ENCODE results near the gene SORBS1.
"Not testable (repeated sequence)": the region's sequence is repeated elsewhere in the genome, so short reads cannot be mapped to it uniquely, and the experiment has no call there.

Gene SORBS1

DNA sequence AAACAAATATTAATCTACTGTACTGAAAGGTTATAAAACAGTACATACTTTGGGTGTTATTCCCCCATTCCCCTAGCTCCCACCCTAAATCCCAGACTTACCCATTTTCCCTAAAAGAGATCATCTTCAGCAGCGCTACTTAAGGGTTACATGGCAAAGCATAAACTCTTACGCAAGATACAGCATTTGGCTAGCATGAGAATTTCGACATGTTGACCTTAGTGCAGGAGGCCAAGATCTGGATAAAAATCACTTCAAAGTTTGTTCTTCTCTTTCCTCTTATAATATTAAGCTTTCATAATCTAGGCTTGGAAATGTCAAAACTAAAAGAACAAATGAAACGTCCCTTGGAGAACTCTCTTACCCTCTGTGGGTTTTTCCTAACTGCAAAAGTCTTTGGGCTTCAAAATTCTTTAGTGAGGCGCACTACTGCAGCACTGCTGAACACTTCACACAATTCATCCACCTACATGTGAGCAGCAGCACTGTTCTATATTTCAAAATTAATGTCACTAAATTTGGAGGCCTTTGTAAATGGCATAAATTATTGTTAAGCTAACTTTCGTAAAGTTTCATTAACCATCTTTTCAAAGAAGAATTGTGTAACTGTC is 210.8 kb downstream of the SORBS1 start:
- Histone ChIP-seq H3K9me3 (no peaks in the 10 kb centered on the region), H3K36me3 (peaks cover 85 to 90% (median 88%) of the 10 kb centered on the region in 3 donors), H3K27ac (peak overlapping the region; percentile 57 to 59), H3K4me3 (no peak overlapping the region), H3K4me1 (peaks cover 0 to 50% (median 26%) of the 10 kb centered on the region in 4 donors), H3K27me3 (no peaks in the 10 kb centered on the region)
- TF ChIP-seq CTCF (IDR thresholded peaks at IDR 0.05), result peak in 1 of 2 experiments; percentile 10
- DNase-seq, result no peak
- intact Hi-C loops (cut with DNase I; ENCODE audit: low total_unique reads), result loop anchor here (5.0 to 10.0 kb wide), 2 partner anchors 103 to 504 kb away; no protein-coding TSS in a partner anchor

DNA sequence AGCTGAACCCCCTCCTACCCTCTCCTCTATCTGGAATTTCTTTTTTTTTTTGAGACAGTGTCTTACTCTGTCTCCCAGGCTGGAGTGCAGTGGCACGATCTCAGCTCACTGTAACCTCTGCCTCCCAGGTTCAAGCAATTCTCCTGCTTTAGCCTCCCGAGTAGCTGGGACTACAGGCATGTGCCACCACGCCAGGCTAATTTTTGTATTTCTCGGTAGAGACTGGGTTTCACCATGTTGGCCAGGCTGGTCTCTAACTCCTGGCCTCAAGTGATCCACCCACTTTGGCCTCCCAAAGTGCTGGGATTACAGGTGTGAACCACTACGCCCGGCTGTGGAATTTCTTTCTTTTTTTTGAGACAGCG is 213.8 kb downstream of the SORBS1 start:
- intact Hi-C loops (cut with DNase I; ENCODE audit: low total_unique reads), result not testable (repeated sequence)
- peak overlapping the region in 1 of 2 donors; percentile 33 for H3K27ac ChIP-seq

GRCh38 chr10:95346715-95347401 is 214.3 kb downstream of the SORBS1 start:
- peaks cover 87 to 88% (median 87%) of the 10 kb centered on the region in 3 donors for H3K36me3 ChIP-seq

More for the DNA sequence above, 213.8 kb downstream of the SORBS1 start:
- Histone ChIP-seq H3K36me3 (peaks cover 87 to 88% (median 87%) of the 10 kb centered on the region in 3 donors), H3K4me1 (peaks cover 0 to 31% (median 19%) of the 10 kb centered on the region in 4 donors)
- H3K27me3 ChIP-seq, H3K9me3 ChIP-seq, H3K4me3 ChIP-seq, DNase-seq: not testable (repeated sequence)

DNA sequence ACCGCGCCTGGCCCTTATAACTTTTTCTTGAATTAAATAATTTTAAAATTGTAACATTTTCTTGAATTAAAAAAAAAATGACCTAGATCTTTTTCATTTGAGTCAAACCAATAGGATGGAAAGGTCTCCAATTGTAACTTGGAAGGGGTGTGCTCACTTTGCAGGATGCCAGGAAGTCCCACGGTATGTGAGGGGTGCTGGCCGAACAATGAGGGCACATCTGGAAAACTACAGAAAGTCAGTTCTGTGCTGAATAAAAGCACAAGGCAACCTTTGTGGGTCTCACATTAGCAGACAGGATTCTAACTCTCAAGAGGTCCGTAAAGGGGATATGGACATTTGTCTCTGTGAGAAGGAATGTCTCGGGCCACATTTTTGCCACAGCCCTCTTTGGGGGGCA is 217.6 kb downstream of the SORBS1 start:
- Histone ChIP-seq H3K27ac (no peak overlapping the region), H3K4me1 (peaks cover 0 to 8% (median 2%) of the 10 kb centered on the region in 4 donors), H3K4me3 (no peak overlapping the region), H3K9me3 (no peaks in the 10 kb centered on the region), H3K27me3 (no peaks in the 10 kb centered on the region), H3K36me3 (peaks cover 96% of the 10 kb centered on the region in 3 donors)
- no peak for DNase-seq
- no peak for TF ChIP-seq CTCF (IDR thresholded peaks at IDR 0.05)
- intact Hi-C loops (cut with DNase I; ENCODE audit: low total_unique reads), result no loop called here

More at GRCh38 chr10:95346715-95347401, 214.3 kb downstream of the SORBS1 start:
- intact Hi-C loops (cut with DNase I; ENCODE audit: low total_unique reads), result no loop called here
- no peak for DNase-seq
- Histone ChIP-seq H3K4me3 (no peak overlapping the region), H3K27me3 (no peaks in the 10 kb centered on the region), H3K27ac (peak overlapping the region in 1 of 2 donors; percentile 33), H3K9me3 (no peaks in the 10 kb centered on the region), H3K4me1 (peaks cover 0 to 26% (median 16%) of the 10 kb centered on the region in 4 donors)
- no peak for TF ChIP-seq CTCF (IDR thresholded peaks at IDR 0.05)

DNA sequence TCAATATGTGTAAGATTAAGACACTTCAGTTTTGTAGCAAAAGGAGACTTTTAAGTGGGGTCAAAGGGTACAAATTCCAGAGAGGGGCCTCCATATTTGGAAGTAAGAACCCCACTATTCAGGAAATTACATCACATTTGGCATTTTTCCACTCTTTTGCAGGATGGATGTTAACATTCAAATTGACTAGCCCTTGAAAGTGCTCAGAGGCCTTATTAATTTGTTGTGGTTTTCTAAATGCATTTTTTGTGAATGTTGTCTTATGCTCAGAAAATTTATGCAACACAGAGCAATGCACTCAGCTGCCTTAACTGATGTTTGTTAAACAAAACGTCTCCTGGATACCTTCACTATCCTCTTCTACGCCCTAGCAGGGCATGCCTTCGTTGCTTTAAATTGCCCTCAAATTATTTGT is 219.4 kb downstream of the SORBS1 start:
- Histone ChIP-seq H3K27ac (peak overlapping the region in 1 of 2 donors; percentile 35), H3K4me3 (no peak overlapping the region), H3K9me3 (no peaks in the 10 kb centered on the region), H3K27me3 (no peaks in the 10 kb centered on the region), H3K4me1 (peaks cover 0 to 26% (median 2%) of the 10 kb centered on the region in 4 donors), H3K36me3 (peaks cover 96 to 98% (median 97%) of the 10 kb centered on the region in 3 donors)
- no peak for DNase-seq
- TF ChIP-seq CTCF (IDR thresholded peaks at IDR 0.05), result no peak
- intact Hi-C loops (cut with DNase I; ENCODE audit: low total_unique reads), result no loop called here

DNA sequence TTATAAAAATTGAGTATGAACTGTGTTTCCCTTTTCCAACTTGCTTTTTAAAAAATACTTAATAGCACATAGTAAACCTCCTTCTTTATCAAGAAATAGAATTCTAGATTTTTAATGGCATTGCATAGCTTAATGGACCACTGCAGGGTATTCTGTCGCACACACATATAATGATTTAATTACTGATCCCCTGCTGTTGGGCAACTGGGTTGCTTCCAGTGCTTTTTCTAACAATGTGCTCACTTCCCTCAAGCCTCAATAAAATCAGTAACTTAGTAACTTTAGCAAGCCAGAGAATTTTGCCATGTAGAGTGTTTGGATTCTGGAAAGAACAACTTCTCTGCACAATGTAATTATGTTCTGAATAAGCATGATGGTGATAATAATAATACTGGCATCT is 221.3 kb downstream of the SORBS1 start:
- Histone ChIP-seq H3K4me3 (no peak overlapping the region), H3K27ac (peak overlapping the region in 1 of 2 donors; percentile 1), H3K4me1 (peaks cover 4 to 45% (median 20%) of the 10 kb centered on the region in 4 donors), H3K36me3 (peaks cover 98 to 99% (median 99%) of the 10 kb centered on the region in 3 donors), H3K9me3 (no peaks in the 10 kb centered on the region), H3K27me3 (no peaks in the 10 kb centered on the region)
- no peak for TF ChIP-seq CTCF (IDR thresholded peaks at IDR 0.05)
- DNase-seq, result no peak
- intact Hi-C loops (cut with DNase I; ENCODE audit: low total_unique reads), result no loop called here
